Cardiac fibroblast (primary cell): ENCODE data around the gene SUGCT.
A peak's percentile ranks its signal among the peaks of the same experiment; 100 is the strongest.

Experiments
- DNase-seq, 2 donors: peaks; one replicate each; pipeline versions ENCODE4 v3.0.0 to v3.0.0-alpha.2; 2010; ENCODE audit warnings: low read depth in 2 of 2
- H3K4me3 ChIP-seq, 2 donors: replicated peaks in 1 of 2; 1 replicate in 1 of 2; 2 replicates in 1 of 2; pipeline ENCODE4 v1.5.1; 2011; ENCODE audit warnings: low read depth in 2 of 2, low read length in 2 of 2, mild to moderate bottlenecking in 2 of 2, moderate library complexity in 1 of 2
- CTCF ChIP-seq: IDR thresholded peaks from one replicate; pipeline ENCODE4 v1.5.1; 2011; ENCODE audit warnings: low read depth, mild to moderate bottlenecking, low read length, inconsistent platforms

Gene SUGCT

GRCh38 chr7:40640566-40640965 is 505.8 kb downstream of the SUGCT start:
- TF ChIP-seq CTCF, result no peak
- H3K4me3 ChIP-seq, result no peak overlapping the region
- DNase-seq, result no peak

DNA sequence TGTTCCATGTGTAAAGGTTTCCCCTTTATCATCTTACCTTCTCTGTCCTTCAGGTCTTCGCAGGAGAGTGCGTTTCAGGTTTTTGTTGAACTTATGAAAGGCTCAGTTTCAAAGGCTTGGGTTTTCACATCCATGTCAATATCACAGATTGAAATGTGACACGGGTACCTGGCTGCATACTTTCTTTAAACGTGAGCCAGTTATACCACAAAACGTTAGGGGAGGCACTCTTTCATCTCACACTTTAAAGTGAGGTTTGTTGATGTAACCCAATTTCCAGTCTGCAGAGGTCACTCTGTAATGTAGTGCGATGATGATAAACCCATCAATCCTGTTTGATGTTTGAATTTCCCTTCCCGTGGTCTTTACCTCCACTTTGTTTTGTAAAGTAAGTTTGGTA is 506.9 kb downstream of the SUGCT start:
- no peak for TF ChIP-seq CTCF
- DNase-seq, result no peak
- no peak overlapping the region for H3K4me3 ChIP-seq

DNA sequence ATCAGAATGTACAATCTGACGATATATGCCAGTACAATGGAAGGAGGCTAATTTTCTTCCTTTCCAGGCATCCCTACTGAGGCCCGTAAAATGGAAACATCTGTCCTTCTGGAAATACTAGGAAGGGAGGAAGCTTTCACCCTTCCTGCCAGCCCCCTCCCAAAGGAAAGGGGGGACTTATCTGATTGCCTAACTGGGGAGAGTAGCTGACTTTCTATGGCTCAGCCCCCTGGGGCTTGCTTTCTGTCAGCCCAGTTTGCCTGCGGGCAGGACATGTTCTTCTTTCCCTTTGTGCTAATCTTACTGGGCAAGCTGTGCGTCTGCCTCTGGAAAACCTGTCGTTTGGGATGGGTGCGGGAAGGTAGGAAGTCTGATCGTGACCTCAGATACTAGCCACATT is 508.9 kb downstream of the SUGCT start:
- no peak overlapping the region for H3K4me3 ChIP-seq
- no peak for TF ChIP-seq CTCF
- no peak for DNase-seq

GRCh38 chr7:40644454-40645188 is 509.8 kb downstream of the SUGCT start:
- no peak overlapping the region for H3K4me3 ChIP-seq
- no peak for TF ChIP-seq CTCF

GRCh38 chr7:40645197-40645596 is 510.4 kb downstream of the SUGCT start:
- TF ChIP-seq CTCF, result no peak
- DNase-seq, result no peak
- H3K4me3 ChIP-seq, result no peak overlapping the region

More at GRCh38 chr7:40644454-40645188, 509.8 kb downstream of the SUGCT start:
- DNase-seq, result no peak

GRCh38 chr7:40646717-40647116 is 511.9 kb downstream of the SUGCT start:
- H3K4me3 ChIP-seq, result no peak overlapping the region
- DNase-seq, result no peak
- TF ChIP-seq CTCF, result no peak

DNA sequence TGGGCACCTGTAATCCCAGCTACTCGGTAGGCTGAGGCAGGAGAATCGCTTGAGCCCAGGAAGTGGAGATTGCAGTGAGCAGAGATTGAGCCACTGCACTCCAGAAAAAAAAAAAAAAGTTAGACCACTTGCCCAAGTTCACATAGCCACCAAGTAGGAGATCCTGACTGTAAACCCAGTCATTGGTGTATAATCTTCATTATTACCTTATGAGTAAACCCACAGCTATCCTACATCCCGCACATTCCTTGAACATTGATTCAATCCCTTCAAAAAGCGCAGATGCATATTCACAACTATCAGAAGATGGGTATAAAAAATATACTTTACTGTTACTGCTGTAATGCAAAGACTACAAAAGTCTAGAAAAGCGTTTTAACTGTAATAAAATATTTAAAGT is 512.9 kb downstream of the SUGCT start:
- TF ChIP-seq CTCF, result no peak
- DNase-seq, result peak in 1 of 2 donors; percentile 4
- H3K4me3 ChIP-seq, result no peak overlapping the region
